Stimulated activated CD8-positive, alpha-beta memory T cell treated with anti-CD3 and anti-CD28 coated beads, Interleukin-15, amount 100 ng/mL, for 4 hours (primary cell): ENCODE results near the gene HSPA12B.
A peak's percentile ranks its signal among the peaks of the same experiment; 100 is the strongest.

Experiments
- DNase-seq, 2 donors: peaks; one replicate each; pipeline ENCODE4 v3.0.0-alpha.2; 2020; ENCODE audit warnings: low read depth in 2 of 2

The HSPA12B gene

DNA sequence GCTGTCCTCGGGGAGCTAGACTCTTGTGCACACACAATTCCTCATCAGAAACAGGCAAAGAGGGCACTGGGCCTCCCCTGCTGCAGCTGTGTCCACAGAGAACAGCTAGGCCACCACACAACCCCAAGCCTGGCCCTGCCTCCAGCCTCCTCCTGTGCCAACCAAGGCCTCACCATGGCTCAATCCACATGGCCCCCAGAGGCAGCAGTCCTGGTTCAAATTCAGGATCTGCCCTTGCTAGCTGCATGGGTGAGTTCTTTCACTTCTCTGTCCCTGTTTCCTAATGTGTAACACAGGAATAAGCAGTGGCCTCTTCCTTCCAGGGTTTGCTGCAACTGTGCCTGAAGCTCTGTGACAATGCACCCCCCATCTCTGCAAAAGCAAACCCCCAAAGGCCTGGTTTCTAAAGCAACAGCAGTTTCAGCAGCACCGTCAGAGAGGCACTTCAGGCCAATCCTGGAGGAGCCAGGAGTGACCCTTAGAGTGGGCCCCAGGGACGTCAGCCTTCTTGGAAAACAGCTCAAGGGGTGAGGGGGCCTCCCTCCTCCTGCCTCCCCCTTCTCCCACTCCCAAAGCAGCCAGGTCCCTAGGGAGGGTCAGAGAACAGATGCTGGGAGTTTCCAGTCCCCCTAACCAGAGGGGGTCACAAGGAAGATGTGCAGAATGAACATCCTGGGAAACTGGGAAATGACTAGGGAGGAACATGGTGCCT lies 32.8 kb downstream of the HSPA12B start:
- DNase-seq, result no peak

GRCh38 chr20:3766422-3767109 lies 34.1 kb downstream of the HSPA12B start:
- DNase-seq, result no peak

- DNase-seq, result no peak
Observed at GRCh38 chr20:3767110-3767426, 34.6 kb downstream of the HSPA12B start.

GRCh38 chr20:3767427-3768341 lies 35.2 kb downstream of the HSPA12B start, which contains the start of gene ADISSP:
Gene ADISSP (minus strand): TSS chr20:3767753. CDS start chr20:3760100, 7,653 bp downstream.
- DNase-seq, result peak; percentile 92 to 95

GRCh38 chr20:3768342-3769130 lies 36.1 kb downstream of the HSPA12B start:
- DNase-seq, result peak; percentile 68 to 73

DNA sequence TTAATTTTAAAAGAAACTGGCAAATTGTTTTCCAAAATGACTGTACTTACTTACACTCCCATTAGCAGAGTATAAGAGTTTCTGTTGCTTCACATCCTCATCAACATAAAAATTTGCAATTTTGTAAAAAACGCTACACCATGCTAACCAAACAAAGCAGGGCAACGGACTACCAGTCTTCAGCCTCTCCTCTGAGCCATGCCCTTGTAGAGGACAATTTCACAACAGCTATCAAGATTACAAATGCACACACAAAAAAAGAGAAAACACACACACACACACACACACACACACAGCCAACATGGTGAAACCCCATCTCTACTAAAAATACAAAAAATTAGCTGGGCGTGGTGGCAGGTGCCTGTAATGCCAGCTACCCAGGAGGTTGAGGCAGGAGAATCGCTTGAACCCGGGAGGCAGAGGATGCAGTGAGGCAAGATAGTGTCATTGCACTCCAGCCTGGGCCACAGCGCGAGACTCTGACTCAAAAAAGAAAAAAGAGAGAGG lies 39.1 kb downstream of the HSPA12B start:
- no peak for DNase-seq

DNA sequence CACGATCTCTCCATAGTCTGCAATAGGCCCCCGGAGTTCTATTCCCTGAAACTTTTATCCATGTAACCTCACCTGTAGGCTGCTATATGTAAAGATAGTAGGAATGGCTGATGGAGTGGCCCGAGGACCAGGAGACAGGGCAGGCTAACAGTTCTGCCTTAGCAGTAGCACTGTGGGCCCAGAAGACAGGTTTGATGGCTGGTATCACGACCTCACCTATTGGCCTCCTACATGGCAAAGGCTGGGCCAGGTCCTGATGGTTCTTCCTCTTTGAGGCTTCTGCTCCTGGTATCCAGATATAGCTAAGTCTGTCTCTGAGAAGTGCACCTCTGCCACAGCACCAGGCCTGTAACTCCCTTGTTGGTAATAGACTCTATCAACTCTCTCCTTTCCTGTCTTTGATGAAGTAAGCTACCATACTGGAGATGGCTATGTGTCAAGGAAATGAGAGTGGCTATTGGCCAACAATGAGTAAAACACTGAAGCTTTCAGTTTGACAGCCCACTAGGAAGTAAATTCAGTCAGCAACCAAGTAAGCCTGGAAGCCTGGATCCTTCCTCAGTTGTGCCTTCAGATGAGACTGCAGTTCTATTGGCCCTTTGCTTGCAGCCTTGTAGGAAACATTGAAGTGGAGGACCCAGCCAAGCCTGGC lies 43.1 kb downstream of the HSPA12B start:
- DNase-seq, result no peak

DNA sequence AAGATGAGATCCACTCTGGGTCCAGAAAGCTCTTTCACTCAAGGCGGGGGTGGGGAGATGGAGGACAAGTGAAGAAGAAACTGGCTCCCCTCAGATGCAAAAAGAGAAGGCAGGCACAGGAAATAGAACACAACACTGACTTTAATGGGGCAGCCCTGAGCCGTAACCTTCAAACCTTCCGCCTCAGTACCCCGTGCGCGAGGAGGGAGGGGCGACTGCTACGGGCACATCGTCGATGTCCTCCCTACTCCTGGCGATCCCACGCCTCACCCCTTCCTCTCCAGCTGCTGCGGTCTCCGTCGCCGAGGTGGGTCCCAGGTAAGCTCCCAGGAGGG lies 44.9 kb downstream of the HSPA12B start:
- DNase-seq, result no peak

- DNase-seq, result no peak
Observed at GRCh38 chr20:3777716-3778629, 45.5 kb downstream of the HSPA12B start.

GRCh38 chr20:3778976-3779375 lies 46.5 kb downstream of the HSPA12B start:
- DNase-seq, result no peak

GRCh38 chr20:3781153-3781910 lies 48.8 kb downstream of the HSPA12B start, which contains the start of gene SPEF1:
Gene SPEF1 (minus strand): TSS chr20:3781448. CDS start chr20:3781287, 161 bp downstream.
- no peak for DNase-seq

DNA sequence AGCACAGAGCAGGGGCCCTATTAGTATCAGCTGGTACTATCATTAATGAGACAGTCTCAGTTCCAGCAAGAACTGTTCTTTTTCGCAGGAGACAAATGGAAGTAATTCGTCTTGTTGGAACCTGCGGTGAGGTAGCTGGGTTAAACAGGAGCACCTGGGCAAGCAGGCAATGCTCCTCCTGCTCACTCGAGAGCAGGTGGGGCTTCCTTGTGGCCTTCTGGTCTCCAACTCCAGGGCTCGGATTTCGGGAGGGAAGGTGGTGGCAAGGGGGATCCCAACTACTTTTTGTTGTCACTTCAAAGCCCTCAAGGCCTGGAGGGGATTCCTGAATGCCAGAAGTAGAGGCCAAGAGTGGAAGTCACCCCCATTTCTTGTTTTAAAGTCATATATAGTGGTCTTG lies 50.1 kb downstream of the HSPA12B start:
- no peak for DNase-seq

DNA sequence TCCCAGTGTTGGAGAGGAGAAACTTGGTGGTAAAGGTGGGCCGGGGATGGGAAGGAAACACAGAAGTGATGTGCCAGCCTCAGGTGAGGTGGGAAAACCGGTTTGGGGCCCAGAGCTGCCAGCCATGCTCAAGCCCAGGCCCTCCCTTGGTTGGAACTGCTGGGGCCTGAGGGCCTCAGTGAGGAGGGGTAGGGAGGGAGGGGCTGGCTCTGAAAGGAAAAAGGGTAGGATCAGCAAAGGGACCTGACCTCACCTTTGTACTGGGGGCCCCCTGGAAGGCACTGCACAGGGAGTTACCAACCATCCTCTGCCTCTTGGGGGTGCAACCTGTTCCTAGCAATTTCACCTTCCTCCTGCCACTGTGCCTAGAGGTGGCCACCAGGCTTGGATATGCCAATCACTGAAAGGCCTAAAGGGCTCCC lies 50.6 kb downstream of the HSPA12B start:
- no peak for DNase-seq

DNA sequence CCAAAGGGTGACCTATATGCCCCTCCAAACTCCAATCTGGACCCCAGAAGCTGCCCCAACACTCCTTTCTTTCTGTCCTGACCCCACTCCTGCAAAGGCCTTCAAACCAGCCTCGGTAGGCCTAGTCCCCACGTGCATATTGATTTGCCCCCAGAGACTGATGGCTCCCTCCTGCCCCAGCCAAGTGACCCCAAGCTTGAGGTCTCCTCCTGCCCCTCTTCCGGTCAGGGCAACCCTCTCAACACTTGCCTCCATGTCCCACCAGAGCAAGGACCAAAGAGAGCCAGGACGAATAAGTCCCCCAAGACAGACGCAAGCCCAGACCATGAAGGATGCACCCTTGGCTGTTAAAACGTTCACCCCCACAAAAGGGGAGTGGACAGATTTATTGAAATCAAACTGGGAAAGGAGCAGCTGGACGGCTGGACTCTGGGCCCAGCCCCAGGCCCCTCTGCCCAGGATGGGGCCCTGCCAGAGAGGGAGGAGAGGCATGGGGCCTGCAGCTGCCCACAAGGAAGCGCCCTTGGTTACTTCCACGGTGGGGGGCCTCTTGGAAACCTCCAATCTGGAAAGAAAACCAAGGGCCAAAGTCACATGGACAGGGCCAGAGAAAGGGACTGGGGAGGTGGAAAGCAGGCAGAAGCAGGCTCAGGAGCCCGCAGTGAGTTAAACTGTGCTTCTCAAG lies 51.2 kb downstream of the HSPA12B start:
- DNase-seq, result no peak

GRCh38 chr20:3784216-3784853 lies 51.9 kb downstream of the HSPA12B start:
- no peak for DNase-seq

- DNase-seq, result no peak
Observed at GRCh38 chr20:3784863-3785239, 52.4 kb downstream of the HSPA12B start.

DNA sequence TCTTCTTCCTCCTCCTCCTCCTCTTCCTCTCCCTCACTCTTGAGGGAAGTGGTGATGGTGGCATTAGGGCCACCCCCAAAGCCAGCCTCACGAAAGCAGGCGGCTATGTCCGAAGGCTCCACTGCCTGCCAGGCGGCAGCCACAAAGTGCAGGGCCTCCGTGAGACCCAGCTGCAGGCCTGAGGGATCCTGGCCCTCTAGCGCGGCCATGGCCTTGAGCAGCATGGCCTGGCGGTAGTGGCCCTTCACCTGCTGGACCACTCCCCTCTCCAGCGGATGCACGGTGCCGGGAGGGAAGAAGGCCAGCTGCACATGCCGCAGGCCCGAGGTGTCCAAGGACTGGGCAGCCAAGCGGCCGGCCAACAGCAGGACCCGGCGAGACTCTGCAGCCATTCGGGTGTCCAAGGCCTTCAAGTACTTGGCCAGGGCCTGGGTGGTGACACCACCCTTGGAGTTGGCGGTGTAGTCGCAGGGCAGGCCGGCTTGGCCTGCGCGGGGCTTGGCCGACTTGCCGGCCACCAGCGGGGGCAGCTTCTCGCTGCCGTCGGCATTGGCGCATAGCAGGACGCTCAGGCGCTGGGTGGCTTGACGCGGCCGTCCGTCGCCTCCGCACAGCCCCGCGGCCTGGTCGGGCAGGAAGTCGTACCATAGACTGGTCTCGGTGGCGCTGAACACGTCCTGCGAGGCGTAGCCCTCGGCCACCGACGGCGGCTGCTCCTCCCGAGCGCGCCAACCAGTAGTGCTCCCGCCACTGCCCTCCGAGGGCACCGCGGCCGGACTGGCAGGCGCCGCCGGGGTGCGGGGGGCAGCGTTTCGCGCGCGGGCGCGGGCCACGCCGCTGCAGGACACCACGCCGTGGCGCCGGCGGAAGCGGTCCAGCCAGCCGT lies 53.0 kb downstream of the HSPA12B start:
- no peak for DNase-seq
